CD1c-positive myeloid dendritic cell (primary cell): ENCODE results near the gene PRR16.

Experiments
- DNase-seq: peaks from one replicate; pipeline ENCODE4 v3.0.0-alpha.2; 2016; ENCODE audit errors: extremely low spot score

Gene PRR16

GRCh38 chr5:120576588-120576987 lies 112.5 kb downstream of the PRR16 start:
- DNase-seq: no peak

- DNase-seq: no peak
These were observed 118.5 kb downstream of the PRR16 start for GRCh38 chr5:120582635-120583034.

GRCh38 chr5:120586646-120587045 lies 122.5 kb downstream of the PRR16 start:
- DNase-seq: no peak

GRCh38 chr5:120591911-120592310 lies 127.8 kb downstream of the PRR16 start:
- DNase-seq: no peak

GRCh38 chr5:120599576-120599975 lies 135.5 kb downstream of the PRR16 start:
- DNase-seq: no peak

- no peak for DNase-seq
These were observed 136.5 kb downstream of the PRR16 start for GRCh38 chr5:120600639-120601038.

GRCh38 chr5:120602033-120602432 lies 137.9 kb downstream of the PRR16 start:
- DNase-seq: no peak

GRCh38 chr5:120604884-120605283 lies 140.8 kb downstream of the PRR16 start:
- no peak for DNase-seq

- no peak for DNase-seq
These were observed 141.4 kb downstream of the PRR16 start for GRCh38 chr5:120605325-120606079.

GRCh38 chr5:120609570-120609969 lies 145.5 kb downstream of the PRR16 start:
- DNase-seq: no peak

GRCh38 chr5:120610145-120610544 lies 146.0 kb downstream of the PRR16 start:
- no peak for DNase-seq

GRCh38 chr5:120613729-120614128 lies 149.6 kb downstream of the PRR16 start:
- DNase-seq: no peak

- no peak for DNase-seq
These were observed 150.6 kb downstream of the PRR16 start for GRCh38 chr5:120614531-120615180.

GRCh38 chr5:120615967-120616645 lies 152.0 kb downstream of the PRR16 start:
- DNase-seq: no peak

- DNase-seq: no peak
These were observed 157.2 kb downstream of the PRR16 start for GRCh38 chr5:120621339-120621738.

- no peak for DNase-seq
These were observed 160.0 kb downstream of the PRR16 start for GRCh38 chr5:120624021-120624563.

- no peak for DNase-seq
These were observed 164.1 kb downstream of the PRR16 start for GRCh38 chr5:120628156-120628555.

GRCh38 chr5:120630550-120630949 lies 166.4 kb downstream of the PRR16 start:
- DNase-seq: no peak

- no peak for DNase-seq
These were observed 167.5 kb downstream of the PRR16 start for GRCh38 chr5:120631611-120632010.

GRCh38 chr5:120632430-120632829 lies 168.3 kb downstream of the PRR16 start:
- no peak for DNase-seq

GRCh38 chr5:120638449-120638848 lies 174.3 kb downstream of the PRR16 start:
- DNase-seq: no peak

GRCh38 chr5:120640778-120641177 lies 176.7 kb downstream of the PRR16 start:
- no peak for DNase-seq

- no peak for DNase-seq
These were observed 180.4 kb downstream of the PRR16 start for GRCh38 chr5:120644516-120644915.
